ENCODE measurements around the gene TBC1D5.
A peak's percentile ranks its signal among the peaks of the same experiment; 100 is the strongest.
"Not testable (repeated sequence)": the region's sequence is repeated elsewhere in the genome, so short reads cannot be mapped to it uniquely, and the experiment has no call there.

Gene TBC1D5

GRCh38 chr3:17356585-17356984 lies 385.8 kb downstream of the TBC1D5 start:
- DNase-seq (ENCODE audit: low read depth), result no peak

DNA sequence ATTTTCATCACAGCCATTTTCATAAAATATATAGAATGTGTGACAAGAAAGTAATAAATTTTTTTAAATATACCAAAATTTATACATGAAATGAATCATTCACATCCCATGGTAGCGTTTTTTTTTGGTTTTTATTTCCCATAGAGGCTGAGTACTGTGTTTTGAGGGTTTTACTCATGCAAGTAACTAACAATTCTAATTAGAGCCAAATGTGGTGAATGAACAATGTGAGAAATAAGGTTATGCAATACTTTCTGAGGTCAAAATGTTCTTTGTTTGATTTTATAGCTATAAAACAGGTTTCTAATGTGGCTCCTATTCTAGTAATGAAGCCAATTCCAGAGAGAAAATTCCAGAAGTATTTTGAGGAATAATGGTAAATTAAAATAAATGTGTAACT lies 386.8 kb downstream of the TBC1D5 start:
- DNase-seq (ENCODE audit: low read depth), result peak; percentile 11

- no peak for DNase-seq (ENCODE audit: low read depth)
Observed at GRCh38 chr3:17354341-17354740, 388.1 kb downstream of the TBC1D5 start.

DNA sequence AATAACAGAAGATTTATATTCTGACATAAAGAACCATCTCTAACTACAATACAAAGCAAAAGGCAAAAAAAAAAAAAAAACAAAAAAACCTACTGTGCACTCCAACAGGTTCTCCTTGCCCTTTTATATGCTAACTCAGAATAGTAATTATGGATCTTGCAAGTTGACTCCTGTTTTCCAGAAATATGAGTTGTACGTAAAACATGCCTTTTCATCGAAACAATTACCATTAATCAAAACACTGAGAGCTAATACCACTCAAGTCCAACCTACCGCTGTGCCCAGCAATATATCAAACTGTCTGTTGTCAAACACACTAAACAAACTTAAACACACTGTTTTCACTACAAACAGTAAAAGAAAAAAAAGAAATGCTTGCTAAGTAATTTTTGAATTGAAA lies 389.8 kb downstream of the TBC1D5 start:
- DNase-seq (ENCODE audit: low read depth), result no peak

GRCh38 chr3:17351193-17351592 lies 391.2 kb downstream of the TBC1D5 start:
- DNase-seq (ENCODE audit: low read depth), result not testable (repeated sequence)

DNA sequence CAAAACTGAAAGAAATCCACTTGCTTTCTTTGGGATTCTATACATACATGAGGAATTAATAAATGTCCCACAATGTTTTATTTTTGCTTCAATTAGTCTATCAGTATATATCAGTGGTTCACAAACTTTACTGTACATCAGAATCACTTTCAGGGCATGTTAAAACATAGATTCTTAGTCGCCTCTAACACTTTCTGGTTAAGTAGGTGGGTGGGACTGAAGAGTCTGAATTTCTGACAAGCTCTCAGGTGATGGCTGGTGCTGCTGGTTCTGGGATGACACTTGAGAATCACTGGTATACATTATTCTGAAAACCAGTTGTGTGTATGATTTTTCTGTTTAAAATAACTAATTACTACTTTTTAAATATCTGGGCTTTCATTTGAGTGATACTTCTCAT lies 393.3 kb downstream of the TBC1D5 start:
- DNase-seq (ENCODE audit: low read depth), result no peak

DNA sequence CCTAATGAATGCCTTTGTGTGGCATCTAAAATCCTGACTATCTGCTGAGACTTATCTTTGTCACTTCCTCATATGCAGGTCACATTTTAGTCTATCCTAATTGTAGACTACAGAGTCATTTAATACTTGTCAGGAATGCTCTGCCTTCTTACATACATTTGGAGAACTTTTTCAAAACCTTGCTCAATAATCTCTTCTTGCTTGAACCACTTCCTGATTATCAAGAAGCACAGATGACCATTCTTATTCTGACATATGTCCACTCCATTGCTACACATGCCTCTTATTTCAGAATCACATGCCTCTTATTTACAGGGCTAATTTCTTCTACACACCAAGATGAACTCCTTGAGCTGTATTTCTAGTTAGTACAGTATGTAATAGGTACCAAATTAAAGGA lies 400.3 kb downstream of the TBC1D5 start:
- no peak for DNase-seq (ENCODE audit: low read depth)

DNA sequence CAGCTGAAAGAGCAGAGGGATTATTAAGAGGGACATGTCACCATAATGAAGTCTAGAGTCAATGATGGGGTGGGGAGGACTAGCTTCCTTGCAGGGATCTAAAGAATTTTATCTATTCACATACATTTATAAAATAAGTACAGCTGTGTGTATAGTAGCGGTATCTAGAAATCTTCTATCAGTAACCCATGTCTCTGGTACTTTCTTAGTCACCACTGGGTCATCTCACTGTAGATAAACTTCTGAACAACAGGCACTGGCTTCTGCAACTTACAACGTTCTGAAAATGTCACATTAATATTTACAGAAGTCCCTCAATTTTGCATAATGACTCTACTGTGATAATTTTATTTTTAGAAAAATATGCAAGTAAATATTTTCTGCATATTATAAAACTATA lies 401.7 kb downstream of the TBC1D5 start:
- DNase-seq (ENCODE audit: low read depth), result no peak

- no peak for DNase-seq (ENCODE audit: low read depth)
Observed at GRCh38 chr3:17340261-17340660, 402.2 kb downstream of the TBC1D5 start.

- no peak for DNase-seq (ENCODE audit: low read depth)
Observed at GRCh38 chr3:17339132-17339575, 403.3 kb downstream of the TBC1D5 start.

DNA sequence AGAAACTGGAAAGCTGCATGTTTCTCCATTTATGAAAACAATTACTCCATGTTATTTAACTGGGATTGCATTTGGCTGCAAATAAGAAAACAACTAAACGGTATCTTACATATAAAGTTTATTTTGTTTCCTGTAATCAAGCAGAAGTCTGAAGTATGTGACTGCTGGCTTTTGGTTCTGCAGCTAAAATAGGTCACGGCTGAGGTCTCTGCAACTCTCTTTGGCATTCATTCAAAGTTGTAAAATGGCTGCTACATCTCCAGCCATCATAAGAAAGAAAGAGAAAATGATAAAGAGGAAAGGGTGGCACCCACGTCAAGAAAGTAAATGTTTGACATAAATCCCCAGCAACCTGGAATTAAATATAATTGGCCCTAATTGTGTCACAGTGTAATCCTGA lies 406.1 kb downstream of the TBC1D5 start:
- DNase-seq (ENCODE audit: low read depth), result no peak

DNA sequence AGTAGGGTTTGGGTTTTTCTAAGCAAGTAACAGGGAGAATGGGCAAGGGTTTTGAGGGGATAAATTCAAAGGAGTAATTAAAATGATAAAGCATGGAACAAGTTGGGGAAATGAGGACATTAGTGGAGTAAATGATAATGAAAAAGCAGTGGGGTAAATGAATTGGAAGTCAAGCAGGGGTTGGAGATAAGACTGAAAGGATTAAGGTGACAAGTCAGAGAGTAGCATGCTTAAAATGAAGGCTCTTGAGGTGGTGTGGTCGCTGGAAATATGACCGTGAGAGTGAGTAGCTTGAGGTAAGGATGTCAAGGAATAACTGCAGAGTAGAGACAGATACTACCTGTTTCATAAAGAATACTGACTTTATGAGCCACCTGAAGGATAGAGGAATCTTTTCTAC lies 408.5 kb downstream of the TBC1D5 start:
- DNase-seq (ENCODE audit: low read depth), result no peak

DNA sequence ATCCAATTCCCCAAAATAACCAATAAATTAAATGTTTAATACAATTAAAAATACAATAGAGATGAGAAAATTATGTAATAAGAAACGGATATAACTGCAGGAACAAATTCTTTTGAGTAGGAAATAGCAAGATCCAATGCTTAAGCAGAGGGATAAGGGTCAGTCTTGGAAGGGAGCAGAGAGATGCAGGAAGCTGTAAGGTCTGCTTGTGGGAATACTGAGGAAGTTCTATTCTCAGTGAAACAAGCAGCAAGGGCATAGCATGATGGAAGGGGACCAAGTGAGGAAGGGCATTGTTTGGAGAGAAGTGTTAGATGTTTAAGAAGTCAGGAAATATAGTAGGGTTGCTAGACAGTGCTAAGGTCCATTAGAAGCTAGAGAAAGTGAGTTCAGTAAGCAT lies 409.0 kb downstream of the TBC1D5 start:
- DNase-seq (ENCODE audit: low read depth), result no peak

- DNase-seq (ENCODE audit: low read depth), result no peak
Observed at GRCh38 chr3:17330660-17331059, 411.8 kb downstream of the TBC1D5 start.

- DNase-seq (ENCODE audit: low read depth), result no peak
Observed at GRCh38 chr3:17329927-17330326, 412.5 kb downstream of the TBC1D5 start.

DNA sequence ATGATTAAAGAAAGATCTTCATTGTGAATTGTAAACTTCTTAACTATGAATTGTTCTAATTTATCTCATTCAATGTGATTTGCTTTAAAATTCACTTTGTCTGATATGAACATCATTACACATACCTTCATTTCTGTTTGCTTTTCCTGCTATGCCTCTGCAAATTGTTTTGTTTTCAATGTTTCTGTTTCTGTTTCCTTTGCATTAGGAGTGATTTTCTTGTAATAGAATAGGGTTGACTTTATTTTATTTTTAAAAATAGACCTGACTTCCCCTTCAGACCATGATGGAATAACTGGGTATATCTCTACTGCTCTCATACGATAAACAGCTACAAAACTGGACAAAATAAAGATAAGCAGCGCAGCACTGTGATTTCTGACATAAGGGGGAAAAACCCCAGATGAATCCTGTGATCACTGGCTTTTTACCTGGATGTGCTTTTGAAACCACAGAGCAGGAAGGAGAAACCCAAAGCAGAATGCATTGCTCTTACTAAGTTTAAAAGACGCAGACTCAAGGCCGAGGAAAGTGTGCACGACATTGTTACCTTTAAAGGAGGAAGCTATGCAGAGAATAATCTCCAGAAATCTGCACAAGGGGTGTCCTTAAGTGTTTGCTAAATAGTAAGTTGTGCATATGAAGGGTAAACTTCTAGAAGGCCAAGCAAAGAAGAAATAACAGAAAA lies 420.2 kb downstream of the TBC1D5 start:
- DNase-seq (ENCODE audit: low read depth), result no peak

GRCh38 chr3:17320266-17320665 lies 422.2 kb downstream of the TBC1D5 start:
- DNase-seq (ENCODE audit: low read depth), result no peak

DNA sequence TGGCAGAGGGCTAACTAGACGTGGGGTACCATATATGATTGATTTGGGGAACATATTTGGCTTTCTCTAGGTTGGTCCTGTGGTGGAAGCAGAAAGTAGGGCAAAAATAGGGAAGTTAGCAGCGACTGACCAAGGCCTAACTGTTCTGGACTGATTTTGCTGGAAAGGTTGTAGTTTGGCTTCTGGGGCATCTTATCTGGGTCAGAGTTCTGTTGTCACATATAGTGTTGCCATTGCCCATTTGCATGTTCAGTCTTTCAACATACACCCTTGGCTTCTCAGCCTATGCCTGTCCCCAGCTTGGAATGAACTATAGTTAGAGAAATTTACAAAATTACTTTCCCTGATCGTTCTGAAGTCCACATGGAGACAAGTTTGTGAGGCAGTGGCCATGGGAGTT lies 426.5 kb downstream of the TBC1D5 start:
- no peak for DNase-seq (ENCODE audit: low read depth)

- DNase-seq (ENCODE audit: low read depth), result no peak
Observed at GRCh38 chr3:17314171-17314570, 428.3 kb downstream of the TBC1D5 start.

DNA sequence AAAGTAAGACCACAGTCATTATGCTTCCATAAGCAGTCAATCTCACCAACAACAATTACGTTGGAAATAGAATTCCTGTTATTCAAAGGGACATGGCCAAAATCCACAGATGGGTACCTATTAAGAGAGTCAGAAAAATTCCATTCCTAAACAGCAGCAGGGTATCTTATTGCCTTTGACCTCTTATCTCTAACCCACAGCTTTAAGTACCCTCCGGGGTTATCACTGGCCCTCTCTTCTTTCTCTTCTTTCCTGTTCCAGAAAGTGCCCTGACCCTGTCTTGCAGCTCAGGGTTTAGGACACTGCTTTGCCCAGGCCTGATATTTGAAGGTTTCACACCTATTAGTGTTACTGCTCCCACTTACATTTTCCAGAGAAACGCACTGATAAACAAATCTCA lies 428.7 kb downstream of the TBC1D5 start:
- no peak for DNase-seq (ENCODE audit: low read depth)

- no peak for DNase-seq (ENCODE audit: low read depth)
Observed at GRCh38 chr3:17310983-17311382, 431.4 kb downstream of the TBC1D5 start.

DNA sequence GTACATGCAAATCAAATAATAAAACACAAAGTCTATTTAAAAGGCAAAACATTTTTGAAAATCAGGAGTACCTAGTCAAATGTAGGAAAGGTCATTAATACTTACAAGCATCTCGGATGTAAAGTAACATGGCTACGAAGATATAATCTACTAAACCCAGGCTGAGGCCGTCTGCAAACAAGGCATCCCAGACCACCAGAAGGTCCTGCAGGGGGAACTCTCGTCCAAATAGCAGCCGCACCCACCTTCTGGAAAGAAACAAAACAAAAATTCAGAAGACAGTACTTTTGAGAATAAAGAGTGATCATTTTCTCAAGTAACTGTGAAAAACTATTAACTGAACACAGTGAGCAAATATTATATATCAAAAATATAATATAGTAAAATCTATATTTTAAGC lies 434.5 kb downstream of the TBC1D5 start:
- DNase-seq (ENCODE audit: low read depth), result no peak

DNA sequence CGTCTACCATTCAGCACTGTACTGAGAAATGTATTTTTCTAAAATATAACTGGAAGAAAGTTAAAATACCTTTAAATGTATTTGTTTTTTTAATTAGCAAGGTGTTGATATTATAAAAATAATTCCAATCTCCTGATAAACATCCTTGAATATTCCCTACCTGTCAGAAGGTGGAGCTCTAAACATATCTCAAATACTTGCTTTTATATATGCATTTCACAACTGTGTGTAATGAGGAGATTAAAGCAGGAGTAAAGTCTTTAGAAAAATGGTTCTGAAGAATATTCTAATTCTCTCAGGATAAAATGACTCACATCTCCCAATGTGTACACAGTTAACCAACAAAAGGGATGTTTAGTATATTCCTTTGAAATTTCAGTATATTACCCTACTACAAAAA lies 434.9 kb downstream of the TBC1D5 start:
- no peak for DNase-seq (ENCODE audit: low read depth)

DNA sequence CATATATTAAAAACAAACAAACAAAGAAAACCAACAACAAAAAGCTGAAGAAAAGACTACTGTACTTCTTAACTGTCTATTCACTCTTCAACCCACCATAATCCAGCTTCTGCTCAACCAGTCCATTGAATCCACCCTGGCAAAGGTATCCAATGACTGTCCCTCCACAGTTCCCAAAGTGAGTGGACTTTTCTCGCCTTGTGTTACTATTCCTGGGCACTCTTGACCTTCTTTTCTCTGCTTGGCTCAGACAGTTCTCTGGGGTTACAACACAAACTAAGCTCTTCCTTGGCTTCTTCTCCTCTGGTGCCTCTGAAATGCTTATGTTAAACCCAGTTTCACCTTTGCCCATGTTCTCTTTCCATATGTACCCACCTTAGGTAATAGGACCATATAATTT lies 437.5 kb downstream of the TBC1D5 start:
- no peak for DNase-seq (ENCODE audit: low read depth)

GRCh38 chr3:17302774-17303173 lies 439.7 kb downstream of the TBC1D5 start:
- no peak for DNase-seq (ENCODE audit: low read depth)
